Loucy (cell line): ENCODE results near the gene KRT222.

Experiments
- H2AFZ ChIP-seq: fragments of 200-600 bp; sonication (generic); 2 replicates; pipeline ENCODE4 v1.6.0; 2016; ENCODE audit warnings: antibody characterized with exemption, mild to moderate bottlenecking, low read length, moderate library complexity
- H3F3A ChIP-seq: fragments of 200-600 bp; 2 replicates; pipeline ENCODE4 v1.6.0; 2016; ENCODE audit warnings: antibody characterized with exemption, low read depth, mild to moderate bottlenecking
- H3K27me3 ChIP-seq: fragments of 200-600 bp; sonication (generic); 2 replicates; pipeline ENCODE4 v1.6.1; 2014; ENCODE audit warnings: low read length, mild to moderate bottlenecking; ENCODE audit not compliant: insufficient read depth, poor library complexity, severe bottlenecking
- H3K36me3 ChIP-seq: fragments of 200-600 bp; sonication (generic); 2 replicates; pipeline ENCODE4 v1.6.1; 2016; ENCODE audit warnings: low read length; ENCODE audit not compliant: insufficient read depth
- H3K4me1 ChIP-seq: fragments of 200-600 bp; sonication (generic); 2 replicates; pipeline ENCODE4 v1.5.1; 2014; ENCODE audit warnings: low read length, mild to moderate bottlenecking; ENCODE audit not compliant: insufficient read depth, poor library complexity, severe bottlenecking
- H3K4me2 ChIP-seq: fragments of 200-600 bp; sonication (generic); 2 replicates; pipeline ENCODE4 v1.6.0; 2014; ENCODE audit warnings: antibody characterized with exemption, low read length, low read depth, mild to moderate bottlenecking; ENCODE audit not compliant: poor library complexity, severe bottlenecking
- H3K4me3 ChIP-seq: fragments of 200-600 bp; sonication (generic); 2 replicates; pipeline ENCODE4 v1.5.1; 2014; ENCODE audit warnings: low read length, mild to moderate bottlenecking, mixed read lengths; ENCODE audit not compliant: poor library complexity, severe bottlenecking
- H3K79me2 ChIP-seq: fragments of 200-600 bp; sonication (generic); 2 replicates; pipeline ENCODE4 v1.6.1; 2014; ENCODE audit warnings: low read length; ENCODE audit not compliant: insufficient read depth
- H3K9ac ChIP-seq: fragments of 200-600 bp; sonication (generic); 2 replicates; pipeline ENCODE4 v1.6.0; 2014; ENCODE audit warnings: mild to moderate bottlenecking, low read depth, low read length, moderate library complexity; ENCODE audit not compliant: poor library complexity, severe bottlenecking
- H3K9me2 ChIP-seq: fragments of 200-600 bp; sonication (generic); replicated peaks from 2 replicates; pipeline ENCODE4 v1.6.1; 2016; ENCODE audit warnings: low read depth, low read length, mixed read lengths
- H3K9me3 ChIP-seq: fragments of 200-600 bp; sonication (generic); 2 replicates; pipeline ENCODE4 v1.6.1; 2014; ENCODE audit warnings: mild to moderate bottlenecking, antibody characterized with exemption, low read length, low read depth; ENCODE audit not compliant: insufficient read depth
- H4K20me1 ChIP-seq: fragments of 200-600 bp; sonication (generic); 2 replicates; pipeline ENCODE4 v1.6.0; 2014; ENCODE audit warnings: antibody characterized with exemption, low read length, mild to moderate bottlenecking; ENCODE audit not compliant: insufficient read depth, poor library complexity, severe bottlenecking
- CTCF ChIP-seq: fragments of 200-600 bp; sonication (generic); conservative IDR thresholded peaks from 2 replicates; pipeline ENCODE4 v1.5.1; 2014; ENCODE audit warnings: mild to moderate bottlenecking, antibody characterized with exemption, low read length
- EZH2phosphoT487 ChIP-seq: fragments of 200-600 bp; IDR thresholded peaks from 2 replicates; pipeline ENCODE4 v1.6.1; 2018; ENCODE audit warnings: antibody characterized with exemption, mild to moderate bottlenecking, moderate library complexity, borderline replicate concordance

KRT222 gene

DNA sequence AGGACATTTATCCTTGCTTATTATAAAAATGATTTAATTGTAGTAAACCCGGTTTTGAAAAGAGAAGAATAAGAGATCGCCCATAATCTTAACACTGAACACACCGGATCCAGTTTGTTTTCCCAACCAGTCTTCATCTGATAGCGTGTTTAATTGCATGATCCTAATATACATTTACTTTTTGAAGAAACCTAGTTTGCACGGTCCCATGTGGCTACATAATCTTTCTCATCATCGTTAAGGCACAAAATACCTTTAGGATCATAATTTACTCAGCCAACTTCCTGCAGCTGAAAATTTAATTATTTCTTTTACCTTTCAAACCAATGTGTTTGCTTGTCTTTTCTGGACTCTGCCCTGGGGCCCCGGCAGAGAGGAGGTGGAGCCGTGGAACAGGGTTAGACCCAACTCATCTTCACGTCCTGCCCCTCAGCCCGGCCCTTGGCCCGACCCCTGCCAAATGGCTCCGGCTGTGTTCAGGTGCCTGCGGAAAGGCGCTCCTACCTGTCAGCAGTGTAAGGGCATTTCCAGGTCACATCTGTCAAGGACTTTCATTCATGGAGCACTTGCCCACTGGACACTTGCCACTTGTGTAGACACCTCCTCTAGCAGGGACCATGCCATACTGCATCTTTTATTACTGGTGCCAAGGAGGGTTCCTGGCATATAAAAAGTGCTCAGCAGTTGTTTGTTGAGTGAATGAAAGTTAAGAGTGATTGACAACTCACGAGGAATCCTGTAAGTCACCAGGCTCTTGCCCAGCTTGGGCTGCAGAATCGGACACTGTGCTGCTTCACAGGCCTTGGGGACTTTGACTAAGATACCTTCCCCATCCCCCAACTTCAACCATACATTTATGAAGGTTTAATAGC, 46.0 kb downstream of the KRT222 start:
- no peak overlapping the region for H3K4me2 ChIP-seq
- peaks cover 16% of the 10 kb centered on the region for H3K4me1 ChIP-seq
- H4K20me1 ChIP-seq, result no peaks in the 10 kb centered on the region
- H3K9ac ChIP-seq, result no peak overlapping the region
- no peak overlapping the region for H2AFZ ChIP-seq
- H3K79me2 ChIP-seq, result no peaks in the 10 kb centered on the region
- no peaks in the 10 kb centered on the region for H3K36me3 ChIP-seq
- H3F3A ChIP-seq, result no peaks in the 10 kb centered on the region
- no peaks in the 10 kb centered on the region for H3K9me2 ChIP-seq
- no peaks in the 10 kb centered on the region for H3K27me3 ChIP-seq
- no peaks in the 10 kb centered on the region for H3K9me3 ChIP-seq
- no peak overlapping the region for H3K4me3 ChIP-seq
- no peak for TF ChIP-seq EZH2phosphoT487
- no peak for TF ChIP-seq CTCF

DNA sequence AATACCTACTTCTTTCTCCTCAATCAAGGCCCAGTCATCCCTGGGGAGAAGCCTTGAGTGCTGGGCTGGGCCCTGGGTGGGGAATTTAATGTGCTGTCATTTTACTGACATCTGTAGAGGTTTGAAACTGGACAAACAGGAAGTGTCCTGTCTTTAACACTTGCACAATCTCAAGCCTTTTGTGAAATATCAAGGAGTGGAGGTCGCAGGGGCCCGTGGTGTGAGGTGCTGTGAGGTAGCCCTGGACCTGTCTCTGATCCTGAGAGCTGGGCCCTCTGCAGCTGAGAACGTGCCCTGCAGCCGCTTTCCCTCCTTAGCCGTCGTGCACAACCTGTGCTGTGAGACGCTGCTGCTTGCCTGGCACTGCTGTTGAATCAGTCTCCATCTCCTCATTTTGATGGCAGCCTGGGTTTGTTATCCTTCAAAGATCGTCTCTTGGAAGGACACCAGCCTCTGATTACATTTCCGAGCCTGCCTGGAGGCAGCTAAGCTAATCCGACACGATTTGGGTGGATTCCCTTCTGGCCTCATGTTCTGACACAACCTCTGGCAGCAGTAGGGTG, 47.2 kb downstream of the KRT222 start:
- Histone ChIP-seq H3K4me1 (peaks cover 11% of the 10 kb centered on the region), H3K36me3 (no peaks in the 10 kb centered on the region), H3K9me2 (no peaks in the 10 kb centered on the region), H3F3A (no peaks in the 10 kb centered on the region), H3K4me2 (no peak overlapping the region), H2AFZ (no peak overlapping the region), H3K9ac (no peak overlapping the region), H3K79me2 (no peaks in the 10 kb centered on the region), H3K4me3 (no peak overlapping the region), H3K27me3 (no peaks in the 10 kb centered on the region), H4K20me1 (no peaks in the 10 kb centered on the region), H3K9me3 (no peaks in the 10 kb centered on the region)
- no peak for TF ChIP-seq EZH2phosphoT487
- TF ChIP-seq CTCF, result no peak

GRCh38 chr17:40616592-40616991, 48.4 kb downstream of the KRT222 start:
- Histone ChIP-seq H3K4me3 (no peak overlapping the region), H2AFZ (no peak overlapping the region), H3K9me2 (no peaks in the 10 kb centered on the region), H3K4me2 (no peak overlapping the region), H3K36me3 (no peaks in the 10 kb centered on the region), H3K79me2 (no peaks in the 10 kb centered on the region), H3K9me3 (no peaks in the 10 kb centered on the region), H3K9ac (no peak overlapping the region), H3K4me1 (peaks cover 4% of the 10 kb centered on the region), H3K27me3 (no peaks in the 10 kb centered on the region), H4K20me1 (no peaks in the 10 kb centered on the region), H3F3A (no peaks in the 10 kb centered on the region)
- TF ChIP-seq CTCF (no peak), EZH2phosphoT487 (no peak)
